ENCODE data around the gene MCOLN3.

MCOLN3 gene

GRCh38 chr1:85048296-85049064 lies at the start of gene MCOLN3:
MCOLN3 (minus strand) TSS chr1:85048500; CDS start chr1:85045360, 3,140 bp downstream.
- Histone ChIP-seq H3K9me3 (ENCODE audit: severe bottlenecking) (no peaks in the 10 kb centered on the region), H3K36me3 (no peaks in the 10 kb centered on the region), H3K27ac (peak within 1 kb of the TSS; percentile 34), H3K4me3 (ENCODE audit: low read depth, low read length) (peak within 1 kb of the TSS; percentile 70), H3K27me3 (ENCODE audit: insufficient read depth, low read depth, severe bottlenecking) (no peaks in the 10 kb centered on the region)
- DNase-seq = peak; percentile 68
- peak; percentile 13; the same call in 1 of the 2 replicates for TF ChIP-seq CTCF (IDR thresholded peaks at IDR 0.05; ENCODE audit: low read depth, low read length)

DNA sequence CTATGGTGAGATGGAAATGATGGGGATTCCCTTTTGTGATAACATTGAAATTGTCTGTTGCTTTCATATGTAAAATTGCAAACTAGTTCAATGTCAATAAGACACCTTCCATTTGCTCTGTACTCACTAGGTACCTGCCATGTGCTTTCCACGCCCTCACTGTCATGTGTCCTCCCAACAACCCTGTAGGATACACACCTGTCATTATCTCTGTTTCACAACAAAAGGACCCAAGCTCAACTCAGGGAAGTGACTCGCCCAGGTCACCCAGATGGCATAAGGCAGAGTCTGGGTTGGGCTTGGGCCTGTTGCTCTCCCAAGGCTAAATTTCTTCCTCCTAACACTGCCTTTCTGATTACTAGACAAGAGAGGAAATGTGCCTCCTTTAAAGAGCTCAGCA lies 45.3 kb upstream of the MCOLN3 start:
- H3K4me3 ChIP-seq (ENCODE audit: low read depth, low read length) = no peak overlapping the region
- H3K27me3 ChIP-seq (ENCODE audit: insufficient read depth, low read depth, severe bottlenecking) = no peaks in the 10 kb centered on the region
- no peak for DNase-seq
- no peak for TF ChIP-seq CTCF (IDR thresholded peaks at IDR 0.05; ENCODE audit: low read depth, low read length)
- H3K36me3 ChIP-seq = no peaks in the 10 kb centered on the region
- H3K9me3 ChIP-seq (ENCODE audit: severe bottlenecking) = no peaks in the 10 kb centered on the region
- no peak overlapping the region for H3K27ac ChIP-seq

DNA sequence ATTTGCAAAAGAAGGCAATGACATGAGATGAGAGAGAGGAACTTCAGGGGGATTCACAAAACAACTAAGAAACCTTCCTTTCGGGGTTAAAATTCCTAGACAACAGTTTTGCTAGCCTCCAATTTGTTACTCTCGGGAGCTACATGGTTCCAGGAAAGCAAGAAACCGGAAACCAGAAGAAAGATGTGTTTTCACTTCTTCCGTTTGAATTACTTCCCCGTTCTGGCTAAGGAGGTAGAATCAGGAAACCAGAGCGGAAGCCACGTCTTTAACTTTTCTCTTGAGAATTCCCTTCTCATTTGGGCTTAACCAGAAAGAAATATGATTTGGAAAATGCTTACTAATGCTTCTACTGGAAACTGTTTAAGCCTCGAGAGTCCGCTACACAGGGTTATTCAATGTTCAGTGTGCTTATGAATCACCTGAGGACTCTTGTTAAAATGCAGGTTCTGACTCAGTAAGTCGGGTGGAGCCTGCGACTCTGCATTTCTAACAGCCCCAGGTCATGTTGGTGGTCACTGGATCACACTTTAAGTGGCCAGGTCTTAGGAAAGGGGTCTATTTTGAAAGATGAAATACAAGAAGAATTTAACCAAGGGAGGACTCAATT lies 43.5 kb upstream of the MCOLN3 start:
- no peaks in the 10 kb centered on the region for H3K36me3 ChIP-seq
- no peak overlapping the region for H3K27ac ChIP-seq
- H3K4me3 ChIP-seq (ENCODE audit: low read depth, low read length) = no peak overlapping the region
- no peaks in the 10 kb centered on the region for H3K9me3 ChIP-seq (ENCODE audit: severe bottlenecking)
- no peak for TF ChIP-seq CTCF (IDR thresholded peaks at IDR 0.05; ENCODE audit: low read depth, low read length)
- DNase-seq = no peak
- H3K27me3 ChIP-seq (ENCODE audit: insufficient read depth, low read depth, severe bottlenecking) = no peaks in the 10 kb centered on the region

DNA sequence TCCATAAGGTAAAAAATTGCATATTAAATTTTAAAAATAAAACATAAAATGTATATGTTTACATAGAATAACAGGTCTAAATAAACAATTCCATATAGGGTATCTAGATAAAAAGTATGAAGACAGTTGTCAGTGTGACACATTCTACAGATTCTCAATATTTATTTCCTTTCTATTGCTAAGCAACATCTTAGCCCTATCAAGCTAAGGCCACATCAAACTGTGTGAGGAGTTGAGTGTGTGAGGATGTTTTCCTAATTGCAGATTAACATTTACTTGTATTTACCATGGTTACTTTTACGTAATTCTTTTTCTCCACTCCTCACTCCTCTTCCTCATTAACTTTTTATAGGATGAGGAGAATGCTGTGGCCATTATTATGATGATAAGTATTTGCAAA lies 41.9 kb upstream of the MCOLN3 start:
- no peak for TF ChIP-seq CTCF (IDR thresholded peaks at IDR 0.05; ENCODE audit: low read depth, low read length)
- no peak for DNase-seq
- no peak overlapping the region for H3K27ac ChIP-seq
- no peaks in the 10 kb centered on the region for H3K9me3 ChIP-seq (ENCODE audit: severe bottlenecking)
- H3K4me3 ChIP-seq (ENCODE audit: low read depth, low read length) = no peak overlapping the region
- H3K27me3 ChIP-seq (ENCODE audit: insufficient read depth, low read depth, severe bottlenecking) = no peaks in the 10 kb centered on the region
- no peaks in the 10 kb centered on the region for H3K36me3 ChIP-seq

- H3K9me3 ChIP-seq (ENCODE audit: severe bottlenecking) = no peaks in the 10 kb centered on the region
- H3K27me3 ChIP-seq (ENCODE audit: insufficient read depth, low read depth, severe bottlenecking) = no peaks in the 10 kb centered on the region
- no peak for DNase-seq
- no peak overlapping the region for H3K4me3 ChIP-seq (ENCODE audit: low read depth, low read length)
- no peaks in the 10 kb centered on the region for H3K36me3 ChIP-seq
- no peak overlapping the region for H3K27ac ChIP-seq
- no peak for TF ChIP-seq CTCF (IDR thresholded peaks at IDR 0.05; ENCODE audit: low read depth, low read length)
Measured at GRCh38 chr1:85089203-85089602, 40.9 kb upstream of the MCOLN3 start.

Measured in WERI-Rb-1 (cell line).